Muscle layer of colon (tissue), 2 donors: ENCODE data around the gene RPS27.

ENCODE experiments used
- H3K27ac ChIP-seq: one replicate; pipeline ENCODE4 v1.7.0; 2013; ENCODE audit warnings: low read depth, mild to moderate bottlenecking, low read length, moderate library complexity
- H3K27me3 ChIP-seq, 2 donors: one replicate each; pipeline ENCODE4 v1.7.0; 2013; ENCODE audit warnings: low read length in 2 of 2, mild to moderate bottlenecking in 2 of 2; ENCODE audit not compliant: insufficient read depth in 2 of 2, control insufficient read depth in 1 of 2
- H3K36me3 ChIP-seq: one replicate; pipeline ENCODE4 v1.7.0; 2013; ENCODE audit warnings: mild to moderate bottlenecking, low read length; ENCODE audit not compliant: insufficient read depth
- H3K4me1 ChIP-seq: one replicate; pipeline ENCODE4 v1.7.0; 2013; ENCODE audit warnings: mild to moderate bottlenecking, low read length; ENCODE audit not compliant: insufficient read depth
- H3K4me3 ChIP-seq, 2 donors: one replicate each; pipeline ENCODE4 v1.7.0; 2013; ENCODE audit warnings: low read length in 2 of 2, low read depth in 1 of 2, mild to moderate bottlenecking in 1 of 2, moderate library complexity in 1 of 2
- H3K9ac ChIP-seq: one replicate; pipeline ENCODE4 v1.7.0; 2013; ENCODE audit warnings: low read length
- H3K9me3 ChIP-seq: one replicate; pipeline ENCODE4 v1.7.0; 2013; ENCODE audit warnings: mild to moderate bottlenecking, low read length
- donor health status: abdominal sarcoma.
- donor health status: Adenocarcinoma of cecum.

The RPS27 gene

GRCh38 chr1:153990468-153991150, at the start of gene RPS27:
RPS27 (plus strand) TSS chr1:153990762; CDS start chr1:153990797, 35 bp downstream.
- Histone ChIP-seq H3K9ac (peak within 1 kb of the TSS; percentile 95), H3K36me3 (peaks cover 25% of the 10 kb centered on the region), H3K27me3 (no peaks in the 10 kb centered on the region), H3K9me3 (no peaks in the 10 kb centered on the region), H3K4me3 (peak within 1 kb of the TSS; percentile 75 to 96), H3K27ac (peak within 1 kb of the TSS; percentile 87), H3K4me1 (peaks cover 32% of the 10 kb centered on the region)

DNA sequence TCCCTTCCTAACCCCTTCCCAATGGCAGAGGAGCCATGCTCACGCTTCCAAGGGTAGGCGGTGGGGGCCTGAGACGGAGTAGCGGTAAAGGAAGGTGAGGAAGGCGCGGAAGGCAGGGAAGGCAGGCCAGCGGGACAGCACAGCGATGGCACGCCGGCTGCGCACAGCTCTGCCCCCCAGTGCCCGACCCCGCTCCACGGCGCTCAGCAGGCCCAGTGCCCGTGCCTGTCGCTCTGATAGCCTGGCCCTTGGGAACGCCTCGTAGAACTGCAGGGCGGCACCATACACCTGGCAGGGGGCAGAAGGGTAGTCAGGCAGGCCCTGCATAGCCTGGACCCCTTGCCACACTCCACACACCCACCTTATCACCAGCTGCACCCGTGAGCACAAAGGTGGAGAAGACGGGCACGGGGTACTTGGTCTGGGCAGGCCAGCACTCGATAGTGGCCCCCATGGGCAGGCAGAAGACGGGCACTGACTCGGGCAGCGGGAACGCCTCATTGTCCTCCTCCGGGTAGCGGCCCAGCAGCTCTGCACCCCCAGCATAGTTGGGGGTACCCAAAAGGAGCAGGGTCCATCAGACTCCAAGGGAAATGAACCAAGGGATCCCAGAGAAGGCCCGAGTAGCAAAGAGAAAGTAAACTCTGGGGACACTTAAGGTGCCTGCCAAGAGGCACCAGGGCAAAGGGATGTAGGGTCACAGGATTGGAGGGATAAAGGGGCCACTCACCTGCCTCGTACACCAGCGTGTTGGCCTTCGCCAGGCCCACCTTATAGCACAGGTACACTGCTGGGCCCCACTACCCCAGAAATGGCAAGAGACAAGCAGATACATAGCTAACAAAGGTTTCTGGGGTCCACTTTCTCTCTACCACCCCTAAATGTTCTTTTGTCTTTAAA, 48.5 kb upstream of the RPS27 start:
- Histone ChIP-seq H3K4me1 (peaks cover 19% of the 10 kb centered on the region), H3K36me3 (peaks cover 54% of the 10 kb centered on the region), H3K9me3 (no peaks in the 10 kb centered on the region), H3K27me3 (no peaks in the 10 kb centered on the region), H3K9ac (no peak overlapping the region), H3K4me3 (no peak overlapping the region), H3K27ac (no peak overlapping the region)

DNA sequence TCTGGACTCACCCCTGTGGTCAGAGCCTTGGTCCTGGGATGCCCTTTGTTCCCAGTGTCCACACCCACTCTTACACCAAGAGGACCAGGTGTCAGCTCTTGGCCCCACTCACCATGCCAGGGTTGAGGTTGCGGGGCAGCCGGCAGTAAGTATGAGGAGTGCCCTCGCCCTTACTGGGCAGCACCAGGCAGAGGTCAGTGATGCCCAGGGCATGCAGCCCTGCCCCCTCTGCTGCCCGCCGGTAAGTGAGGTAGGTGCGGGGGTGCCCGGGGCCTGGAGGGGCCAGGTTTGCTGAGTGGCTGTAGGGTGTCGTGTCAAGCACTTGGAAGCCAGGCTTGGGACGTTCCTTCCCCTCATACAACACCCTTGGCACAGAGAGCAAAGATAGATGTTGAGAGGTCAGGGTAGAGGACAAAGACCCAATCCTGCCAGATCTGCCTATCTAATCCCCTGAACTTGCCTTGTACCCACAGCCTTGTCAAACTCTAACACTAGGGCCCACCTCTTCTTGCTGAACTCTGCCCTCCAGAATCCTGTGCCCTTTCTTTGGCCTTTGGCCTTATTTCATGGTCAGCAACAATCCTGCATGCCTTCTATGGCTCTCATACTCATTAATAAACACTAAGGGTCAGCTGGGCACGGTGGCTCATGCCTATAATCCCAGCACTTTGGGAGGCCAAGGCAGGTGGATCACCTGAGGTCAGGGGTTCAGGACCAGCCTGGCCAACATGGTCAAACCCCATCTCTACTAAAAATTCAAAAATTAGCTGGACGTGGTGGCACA, 47.6 kb upstream of the RPS27 start:
- Histone ChIP-seq H3K27me3 (no peaks in the 10 kb centered on the region), H3K4me3 (no peak overlapping the region), H3K9ac (no peak overlapping the region), H3K9me3 (no peaks in the 10 kb centered on the region), H3K4me1 (peaks cover 22% of the 10 kb centered on the region), H3K27ac (no peak overlapping the region), H3K36me3 (peaks cover 54% of the 10 kb centered on the region)

GRCh38 chr1:153944005-153944826, 46.3 kb upstream of the RPS27 start:
- H3K9ac ChIP-seq: no peak overlapping the region

GRCh38 chr1:153944827-153945117, 45.8 kb upstream of the RPS27 start:
- Histone ChIP-seq H3K4me1 (peaks cover 22% of the 10 kb centered on the region), H3K9ac (peak overlapping the region; percentile 50)

More at GRCh38 chr1:153944005-153944826, 46.3 kb upstream of the RPS27 start:
- peaks cover 62% of the 10 kb centered on the region for H3K36me3 ChIP-seq
- H3K4me1 ChIP-seq: peaks cover 22% of the 10 kb centered on the region
- no peaks in the 10 kb centered on the region for H3K9me3 ChIP-seq
- peak overlapping the region in 1 of 2 donors; percentile 58 for H3K4me3 ChIP-seq
- H3K27me3 ChIP-seq: no peaks in the 10 kb centered on the region
- peak overlapping the region; percentile 69 for H3K27ac ChIP-seq

GRCh38 chr1:153945131-153945794, 45.3 kb upstream of the RPS27 start:
- Histone ChIP-seq H3K36me3 (peaks cover 60% of the 10 kb centered on the region), H3K4me1 (peaks cover 22% of the 10 kb centered on the region), H3K9me3 (no peaks in the 10 kb centered on the region), H3K9ac (peak overlapping the region; percentile 50), H3K4me3 (peak overlapping the region; percentile 57 to 58), H3K27ac (peak overlapping the region; percentile 69), H3K27me3 (no peaks in the 10 kb centered on the region)

More at GRCh38 chr1:153944827-153945117, 45.8 kb upstream of the RPS27 start:
- Histone ChIP-seq H3K27ac (peak overlapping the region; percentile 69), H3K9me3 (no peaks in the 10 kb centered on the region), H3K4me3 (peak overlapping the region; percentile 57 to 58), H3K27me3 (no peaks in the 10 kb centered on the region), H3K36me3 (peaks cover 60% of the 10 kb centered on the region)

DNA sequence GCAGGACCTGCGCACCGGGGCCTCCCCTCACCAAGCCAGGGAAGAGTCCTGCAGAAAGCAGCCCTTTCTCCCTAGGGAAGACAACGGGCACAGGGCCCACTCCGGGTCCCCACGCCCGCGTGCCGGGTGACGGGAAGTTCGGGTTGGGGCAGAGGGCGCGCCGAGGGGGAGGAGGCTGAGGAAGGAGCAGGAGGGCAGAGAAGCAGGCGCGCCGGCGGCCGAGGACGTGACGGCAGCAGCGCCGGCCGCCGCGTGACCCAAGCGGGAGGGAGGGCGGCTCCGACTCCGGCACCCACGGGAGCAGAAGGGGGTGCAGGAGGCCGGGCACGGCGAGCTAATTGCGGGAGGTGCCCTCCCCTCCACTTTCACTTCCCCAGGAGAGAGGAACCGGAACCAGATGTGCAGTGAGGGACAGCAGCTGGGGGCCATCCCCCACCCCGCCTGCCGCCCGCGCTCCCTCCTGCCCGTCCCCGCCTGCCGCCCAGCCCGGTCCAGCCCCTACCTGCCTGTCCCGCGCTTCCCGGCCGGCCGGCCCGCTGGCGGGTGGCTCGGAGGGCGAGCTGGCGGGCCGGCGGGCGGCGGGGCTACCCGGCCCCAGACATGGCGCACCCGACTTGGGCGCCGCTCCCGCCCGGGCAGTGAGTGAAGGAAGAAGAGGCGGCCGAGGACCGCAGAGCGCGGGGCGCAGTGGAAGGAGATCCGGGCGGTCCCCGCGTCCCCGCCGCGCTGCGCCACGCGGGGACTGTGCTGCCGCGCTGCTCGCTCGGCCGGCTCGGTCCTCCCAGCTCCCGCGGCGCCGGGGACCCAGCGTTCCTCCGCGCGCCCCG, 44.6 kb upstream of the RPS27 start:
- H3K4me3 ChIP-seq: peak overlapping the region; percentile 57 to 58
- H3K27ac ChIP-seq: peak overlapping the region; percentile 69
- H3K9ac ChIP-seq: peak overlapping the region; percentile 50
- no peaks in the 10 kb centered on the region for H3K27me3 ChIP-seq
- no peaks in the 10 kb centered on the region for H3K9me3 ChIP-seq
- peaks cover 60% of the 10 kb centered on the region for H3K36me3 ChIP-seq
- peaks cover 22% of the 10 kb centered on the region for H3K4me1 ChIP-seq

DNA sequence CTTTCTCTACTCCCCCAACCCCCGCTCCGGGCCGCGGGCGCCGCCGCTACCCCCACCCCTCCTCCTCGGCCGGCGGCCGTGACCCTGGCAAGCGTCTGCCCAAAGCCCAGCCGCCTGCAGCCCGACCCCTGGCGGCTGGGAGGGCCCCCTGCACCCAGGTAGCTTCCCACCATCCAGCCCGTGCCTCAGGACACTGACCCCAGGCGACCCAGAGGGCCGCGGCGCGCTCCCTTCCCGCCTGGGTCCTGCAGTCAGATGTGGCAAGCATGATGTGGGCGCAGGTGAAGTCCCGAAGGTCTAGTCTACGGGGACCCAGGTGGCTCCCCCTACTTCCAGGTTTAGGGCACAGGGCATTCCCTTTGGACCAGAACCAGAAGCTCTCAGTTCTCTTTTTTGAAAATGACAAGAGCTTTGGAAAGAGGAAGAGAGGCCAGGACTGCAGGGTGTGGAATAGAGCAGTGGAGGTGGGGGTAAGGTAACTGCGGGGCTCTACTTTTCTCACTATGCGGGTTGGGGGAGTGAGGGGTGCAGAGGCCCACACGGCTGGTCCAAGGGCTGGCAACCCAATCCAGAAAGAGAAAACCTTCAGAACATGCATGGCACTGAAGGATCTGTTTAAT, 43.8 kb upstream of the RPS27 start, which contains the start of gene DENND4B:
DENND4B (minus strand) TSS at position 97 of the 620 bp plus-strand sequence. CDS start 2,344 bp downstream, outside the sequence.
- Histone ChIP-seq H3K4me3 (peak within 1 kb of the TSS; percentile 57 to 58), H3K9ac (peak within 1 kb of the TSS; percentile 50), H3K36me3 (peaks cover 62% of the 10 kb centered on the region), H3K27ac (peak within 1 kb of the TSS; percentile 69), H3K27me3 (no peaks in the 10 kb centered on the region), H3K4me1 (peaks cover 22% of the 10 kb centered on the region), H3K9me3 (no peaks in the 10 kb centered on the region)

- Histone ChIP-seq H3K36me3 (peaks cover 73% of the 10 kb centered on the region), H3K4me1 (peaks cover 14% of the 10 kb centered on the region), H3K9me3 (no peaks in the 10 kb centered on the region), H3K27ac (no peak overlapping the region), H3K4me3 (no peak overlapping the region), H3K27me3 (no peaks in the 10 kb centered on the region), H3K9ac (no peak overlapping the region)
Measured at GRCh38 chr1:153951183-153951582, 39.4 kb upstream of the RPS27 start.
